RKO (cell line): Measurements from ENCODE around the gene CENPT.
"Not testable (repeated sequence)": the region's sequence is repeated elsewhere in the genome, so short reads cannot be mapped to it uniquely, and the experiment has no call there.

Experiments
- DNase-seq: peaks from one replicate; pipeline ENCODE4 v3.0.0-alpha.2; 2016; ENCODE audit warnings: low spot score

The CENPT gene

DNA sequence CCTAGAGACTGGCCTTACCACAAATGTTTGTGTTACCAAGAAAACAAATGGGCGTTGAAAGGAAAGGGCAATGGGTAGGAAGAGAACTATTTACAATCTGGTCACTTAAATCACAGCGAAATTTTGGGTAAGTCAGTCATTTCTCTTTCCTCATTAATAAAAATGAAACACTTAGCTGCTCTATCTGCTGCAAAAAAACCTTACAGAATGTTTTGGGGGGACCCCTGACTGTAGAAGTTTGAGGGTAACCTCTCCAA, 1.5 kb downstream of the CENPT start:
- no peak for DNase-seq

DNA sequence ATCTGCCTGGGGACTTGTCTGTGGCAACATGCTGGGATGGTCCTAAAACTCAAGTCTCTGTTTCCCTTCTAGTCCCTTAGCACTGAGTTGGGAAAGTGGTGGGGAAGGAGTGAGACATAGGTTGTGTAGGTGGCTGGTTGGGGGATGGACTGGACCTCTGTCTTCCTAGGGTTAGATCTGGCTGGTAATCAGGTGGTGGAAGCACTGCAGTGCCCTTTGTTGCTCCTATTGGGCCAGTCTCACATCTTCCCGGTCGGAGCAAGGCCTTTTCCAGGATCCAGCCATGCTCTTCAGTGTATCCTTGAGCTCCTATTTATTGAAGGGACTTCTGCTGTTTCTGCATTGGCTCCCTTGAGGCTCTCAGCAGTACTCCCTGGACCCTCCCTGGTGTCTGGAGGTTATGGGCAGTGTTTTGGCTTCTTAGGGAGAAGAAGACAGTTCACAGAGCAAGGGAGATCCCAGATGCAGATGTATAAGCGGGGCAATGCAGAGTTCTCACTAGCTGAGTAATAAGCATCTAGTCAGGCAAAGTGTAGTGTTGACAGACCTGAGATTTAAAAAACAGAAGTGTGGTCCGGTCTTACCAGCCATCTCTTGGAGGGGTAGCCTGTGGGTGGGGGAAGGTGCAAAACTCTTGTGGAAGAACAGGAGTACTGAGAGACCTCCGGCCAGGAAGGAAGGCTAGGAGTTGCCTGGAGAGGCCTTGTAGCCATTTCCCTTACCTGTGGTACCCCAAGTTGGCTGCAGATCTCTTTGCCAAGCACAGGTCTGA, 2.0 kb downstream of the CENPT start:
- no peak for DNase-seq

DNA sequence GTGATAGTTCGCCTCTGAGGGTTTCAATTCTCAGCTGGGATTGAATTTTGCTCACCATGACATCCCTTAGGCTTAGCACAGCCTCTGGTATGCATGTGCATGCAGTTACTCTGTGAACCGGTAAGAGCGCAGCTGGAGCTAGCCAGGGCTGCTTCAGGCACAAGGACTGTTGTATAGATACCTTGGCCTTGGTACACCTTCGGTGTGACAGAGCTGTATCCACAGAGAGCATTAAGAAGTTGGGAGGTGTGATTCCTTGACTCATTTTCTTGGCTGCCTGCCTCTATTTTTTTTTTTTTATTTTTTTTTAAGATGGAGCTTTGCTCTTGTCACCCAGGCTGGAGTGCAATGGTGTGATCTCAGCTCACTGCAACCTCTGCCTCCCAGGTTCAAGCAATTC, 3.0 kb downstream of the CENPT start:
- DNase-seq = peak; percentile 33

DNA sequence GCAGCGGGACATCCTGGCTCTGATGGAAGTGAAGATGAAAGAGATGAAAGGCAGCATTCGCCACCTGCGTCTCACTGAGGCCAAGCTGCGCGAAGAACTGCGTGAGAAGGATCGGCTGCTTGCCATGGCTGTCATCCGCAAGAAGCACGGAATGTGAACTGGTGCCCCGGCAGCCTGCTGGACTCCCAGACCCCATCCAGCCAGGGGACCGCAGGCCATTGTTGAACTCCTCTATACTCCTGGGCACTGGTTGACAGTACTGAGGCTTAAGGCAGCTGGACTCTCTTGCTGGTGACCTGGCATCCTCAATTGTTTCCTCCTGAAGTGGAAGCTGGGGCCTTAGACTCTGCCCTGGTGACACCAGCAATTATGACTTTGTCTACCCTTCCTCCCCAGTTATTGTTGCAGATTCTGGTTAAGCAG, 4.1 kb downstream of the CENPT start:
- DNase-seq = no peak

DNA sequence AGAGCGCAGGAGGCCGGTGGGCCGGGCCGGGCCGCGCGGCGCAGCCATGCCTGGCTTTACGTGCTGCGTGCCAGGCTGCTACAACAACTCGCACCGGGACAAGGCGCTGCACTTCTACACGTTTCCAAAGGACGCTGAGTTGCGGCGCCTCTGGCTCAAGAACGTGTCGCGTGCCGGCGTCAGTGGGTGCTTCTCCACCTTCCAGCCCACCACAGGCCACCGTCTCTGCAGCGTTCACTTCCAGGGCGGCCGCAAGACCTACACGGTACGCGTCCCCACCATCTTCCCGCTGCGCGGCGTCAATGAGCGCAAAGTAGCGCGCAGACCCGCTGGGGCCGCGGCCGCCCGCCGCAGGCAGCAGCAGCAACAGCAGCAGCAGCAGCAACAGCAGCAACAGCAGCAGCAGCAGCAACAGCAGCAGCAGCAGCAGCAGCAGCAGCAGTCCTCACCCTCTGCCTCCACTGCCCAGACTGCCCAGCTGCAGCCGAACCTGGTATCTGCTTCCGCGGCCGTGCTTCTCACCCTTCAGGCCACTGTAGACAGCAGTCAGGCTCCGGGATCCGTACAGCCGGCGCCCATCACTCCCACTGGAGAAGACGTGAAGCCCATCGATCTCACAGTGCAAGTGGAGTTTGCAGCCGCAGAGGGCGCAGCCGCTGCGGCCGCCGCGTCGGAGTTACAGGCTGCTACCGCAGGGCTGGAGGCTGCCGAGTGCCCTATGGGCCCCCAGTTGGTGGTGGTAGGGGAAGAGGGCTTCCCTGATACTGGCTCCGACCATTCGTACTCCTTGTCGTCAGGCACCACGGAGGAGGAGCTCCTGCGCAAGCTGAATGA, 4.8 kb downstream of the CENPT start:
- peak; percentile 73 for DNase-seq

DNA sequence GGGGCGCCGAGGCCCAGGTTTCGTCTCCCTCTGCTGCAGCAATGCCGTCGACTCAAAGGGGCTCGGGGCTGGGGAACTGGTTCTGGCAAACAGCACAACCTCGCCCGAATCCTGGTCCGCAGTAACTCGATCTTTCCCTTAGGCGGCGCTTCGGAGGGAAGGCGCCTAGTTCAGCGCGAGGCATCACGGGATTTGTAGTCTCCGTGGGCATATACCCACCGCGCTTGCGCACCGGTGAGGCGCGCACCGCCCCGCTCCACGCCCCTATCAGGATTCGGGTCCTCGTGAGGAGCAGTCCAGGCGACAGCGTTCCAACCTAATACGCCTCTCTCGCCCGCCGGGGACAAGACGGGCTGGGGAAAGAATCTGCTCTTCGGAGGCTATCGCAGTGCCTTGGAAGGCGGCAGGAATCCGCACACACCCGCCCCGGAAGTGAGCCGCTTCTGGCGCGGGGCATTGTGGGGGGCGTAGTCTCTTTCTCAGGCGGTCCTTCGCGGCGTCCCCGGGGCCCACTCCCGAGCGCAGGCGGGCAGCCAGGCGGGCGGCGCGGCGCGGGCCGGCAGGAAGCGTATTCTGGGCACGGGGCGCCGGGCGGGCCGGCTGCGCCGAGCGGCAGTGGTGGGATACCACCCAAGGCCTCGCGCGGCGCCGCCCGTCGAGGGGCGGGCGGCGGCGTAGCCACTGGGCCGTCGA, 5.5 kb downstream of the CENPT start, which contains the start of gene THAP11:
Gene THAP11, plus strand, starts transcription at position 505 of the 693 bp plus-strand sequence. CDS start 235 bp downstream, outside the sequence.
- peak; percentile 95 for DNase-seq

DNA sequence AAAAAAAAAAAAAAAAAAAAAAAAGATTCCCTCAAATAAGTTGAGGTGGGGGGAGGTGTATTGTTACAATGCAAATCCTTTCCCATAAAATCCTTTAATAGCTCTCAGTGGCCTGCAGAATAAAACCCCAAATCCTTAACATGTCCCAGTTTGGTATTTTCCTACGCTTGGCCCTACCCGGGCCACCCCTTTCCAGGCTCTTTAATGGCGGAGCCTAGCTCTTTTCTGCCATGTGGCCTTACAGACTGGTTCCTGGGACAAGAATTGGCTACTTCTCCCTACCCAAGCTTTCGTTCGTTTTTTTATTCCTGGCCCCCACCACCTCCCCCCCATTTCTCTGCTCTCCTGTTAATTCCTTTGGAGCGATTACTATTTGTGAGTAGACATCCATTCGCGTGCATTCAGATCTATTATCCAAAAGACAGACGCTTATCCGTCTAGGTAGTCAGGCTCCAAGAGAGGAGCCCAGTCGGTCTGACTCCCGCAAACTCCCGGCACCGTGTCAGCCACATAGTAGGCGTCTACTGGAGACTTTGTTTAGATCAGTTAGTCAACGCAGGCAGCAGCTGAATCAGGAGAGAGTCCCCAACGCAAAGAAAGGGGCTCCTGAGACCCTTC, 6.2 kb downstream of the CENPT start:
- no peak for DNase-seq

DNA sequence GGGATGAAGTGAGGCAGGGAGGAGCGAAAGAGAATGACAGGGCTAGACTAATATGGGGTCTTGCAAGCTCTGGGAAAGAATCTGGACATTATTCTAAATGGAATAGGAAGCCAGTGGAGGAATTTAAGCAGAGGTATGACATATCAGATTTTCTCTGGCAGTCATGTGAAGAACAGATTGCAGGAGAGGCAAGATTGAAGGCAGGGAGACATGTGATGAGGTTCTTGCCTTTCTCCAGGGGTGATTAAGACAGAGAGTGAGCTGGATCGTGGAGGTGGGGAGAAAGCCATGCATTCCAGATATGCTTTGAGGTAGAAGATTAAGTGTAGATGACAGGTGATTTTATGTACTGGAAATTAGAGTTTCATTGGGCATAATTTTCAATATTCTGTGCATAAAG, 9.7 kb downstream of the CENPT start:
- DNase-seq = no peak

DNA sequence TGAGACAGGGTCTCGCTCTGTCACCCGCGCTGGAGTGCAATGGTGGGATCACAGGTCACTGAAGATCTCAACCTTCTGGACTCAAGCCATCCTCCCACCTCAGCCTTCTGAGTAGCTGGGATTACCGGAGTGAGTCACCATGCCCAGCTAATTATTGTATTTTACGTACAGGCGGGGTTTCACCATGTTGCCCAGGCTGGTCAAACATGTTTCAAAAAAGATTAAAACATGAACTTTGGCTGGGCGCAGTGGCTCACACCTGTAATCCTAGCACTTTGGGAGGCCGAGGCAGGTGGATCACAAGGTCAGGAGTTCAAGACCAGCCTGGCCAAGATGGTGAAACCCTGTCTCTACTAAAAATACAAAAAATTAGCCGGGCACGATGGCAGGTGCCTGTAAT, 10.3 kb downstream of the CENPT start:
- not testable (repeated sequence) for DNase-seq

DNA sequence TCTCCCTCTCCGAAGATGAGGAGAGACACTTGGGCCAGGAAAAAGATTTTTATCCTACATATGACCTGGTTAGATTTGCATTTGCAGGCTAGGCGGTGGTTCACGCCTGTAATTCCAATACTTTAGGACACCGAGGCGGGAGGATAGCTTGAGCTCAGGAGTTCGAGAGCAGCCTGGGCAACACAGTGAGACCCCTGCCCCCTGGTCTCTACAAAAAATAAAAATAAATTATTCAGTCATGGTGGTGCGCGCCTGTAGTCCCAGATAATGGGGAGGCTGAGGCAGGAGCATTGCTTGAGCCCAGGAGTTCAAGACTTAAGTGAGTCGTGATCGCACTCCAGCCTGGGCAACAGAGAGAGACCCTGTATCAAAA, 13.3 kb downstream of the CENPT start:
- no peak for DNase-seq

DNA sequence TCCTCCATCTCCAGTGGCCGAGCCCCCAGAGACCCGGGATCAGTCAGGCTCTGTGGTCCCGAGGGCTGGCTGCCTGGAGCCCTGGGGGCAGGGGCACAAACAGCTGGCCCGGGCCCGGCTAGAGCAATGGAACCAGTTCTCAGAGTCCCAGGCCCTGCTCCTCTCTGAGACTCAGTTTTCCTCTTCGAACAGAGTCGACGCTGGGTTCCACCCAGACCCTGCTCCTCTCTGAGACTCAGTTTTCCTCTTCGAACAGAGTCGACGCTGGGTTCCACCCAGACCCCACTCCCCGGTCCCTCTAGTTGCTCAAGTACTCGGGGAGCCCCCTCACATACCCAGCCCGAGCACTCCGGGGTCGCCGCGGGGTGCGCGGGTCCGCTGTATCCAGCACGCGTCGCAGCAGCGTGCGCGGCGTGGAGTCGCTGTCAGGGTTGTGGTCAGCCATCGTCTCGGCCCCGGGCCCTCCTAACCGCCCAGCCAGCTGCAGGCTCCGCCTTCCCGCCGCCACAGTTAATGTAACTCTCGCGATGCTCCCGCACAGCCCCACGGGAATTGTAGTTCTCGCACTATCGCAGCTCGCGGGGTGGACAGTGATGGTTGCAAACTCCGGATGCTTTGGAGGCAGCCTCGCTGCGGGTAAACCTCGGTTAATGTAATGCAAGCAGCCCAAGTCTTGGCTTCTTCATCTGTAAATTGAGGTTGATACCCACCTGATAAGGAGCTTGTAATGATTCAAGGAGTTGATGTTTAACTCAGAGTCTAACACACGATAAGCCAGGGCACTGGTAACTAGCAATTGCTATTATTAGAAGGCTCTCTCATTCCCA, 13.9 kb downstream of the CENPT start:
- peak; percentile 89 for DNase-seq

DNA sequence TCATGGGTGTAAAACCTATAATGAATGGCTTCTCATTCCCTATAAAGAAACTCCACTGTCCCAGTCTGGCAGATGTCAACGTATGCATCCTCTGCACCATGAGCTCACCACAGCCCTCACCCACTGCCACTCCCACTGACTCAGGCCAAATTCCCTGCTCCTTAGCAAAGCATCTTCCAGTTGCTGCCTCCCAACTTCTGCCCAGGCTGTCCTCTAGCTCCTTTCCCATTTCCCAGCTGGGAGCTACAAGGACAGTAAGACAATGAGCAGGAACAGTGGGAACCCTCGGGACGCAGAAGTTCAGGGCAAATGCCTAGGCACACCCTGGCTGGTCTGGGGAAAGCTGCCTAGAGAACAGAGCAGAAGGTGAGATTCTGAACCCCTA, 14.5 kb downstream of the CENPT start:
- DNase-seq = peak; percentile 85

DNA sequence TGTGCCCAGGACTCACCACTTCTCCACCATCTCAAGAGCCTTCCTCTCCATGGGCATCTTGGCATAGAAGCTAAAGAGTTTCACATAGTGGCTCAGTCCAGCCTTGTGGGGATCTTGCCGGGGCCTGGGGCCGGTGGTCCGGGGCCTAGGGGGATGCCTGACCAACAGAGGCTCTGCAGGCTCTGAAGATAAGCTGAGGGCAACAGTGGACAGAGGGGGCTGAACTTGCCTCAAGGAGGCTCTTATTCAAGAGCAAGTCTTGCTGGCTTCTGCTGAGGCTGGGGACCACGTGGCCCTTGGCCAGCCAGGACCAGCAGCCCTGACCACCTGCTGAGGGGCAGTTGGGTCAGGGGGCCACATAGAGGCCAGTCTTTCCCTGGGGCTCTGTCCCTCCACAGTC, 18.8 kb downstream of the CENPT start:
- no peak for DNase-seq

DNA sequence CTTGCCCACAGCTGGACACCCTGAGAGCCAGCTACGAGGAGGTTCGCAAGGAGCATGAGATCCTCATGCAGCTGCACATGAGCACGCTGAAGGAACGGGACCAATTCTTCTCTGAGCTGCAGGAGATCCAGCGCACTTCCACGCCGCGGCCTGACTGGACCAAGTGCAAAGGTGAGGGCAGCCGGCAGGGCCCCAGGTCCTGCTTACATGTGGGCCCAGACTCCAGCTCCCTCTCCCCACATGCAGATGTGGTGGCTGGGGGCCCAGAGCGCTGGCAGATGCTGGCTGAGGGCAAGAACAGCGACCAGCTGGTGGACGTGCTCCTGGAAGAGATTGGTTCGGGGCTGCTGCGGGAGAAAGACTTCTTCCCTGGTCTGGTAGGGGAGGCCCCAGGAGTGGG, 21.6 kb downstream of the CENPT start:
- no peak for DNase-seq

DNA sequence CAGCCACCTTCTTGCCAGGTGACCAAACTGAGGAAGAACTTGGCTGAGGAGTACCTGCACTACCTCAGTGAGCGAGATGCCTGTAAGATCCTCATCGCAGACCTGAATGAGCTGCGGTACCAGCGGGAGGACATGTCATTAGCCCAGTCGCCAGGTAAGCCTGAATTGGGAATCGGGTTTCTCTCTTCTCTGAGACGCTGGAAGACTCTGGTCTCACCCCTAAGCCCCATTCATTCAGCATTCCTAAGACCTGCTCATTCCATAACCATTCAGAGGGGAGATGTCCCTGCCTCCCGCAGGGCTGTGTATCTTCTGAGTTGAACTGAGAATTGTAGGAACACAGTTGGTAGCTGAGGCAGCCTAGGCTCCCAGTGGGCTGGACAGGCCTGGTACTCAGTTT, 22.4 kb downstream of the CENPT start:
- no peak for DNase-seq

DNA sequence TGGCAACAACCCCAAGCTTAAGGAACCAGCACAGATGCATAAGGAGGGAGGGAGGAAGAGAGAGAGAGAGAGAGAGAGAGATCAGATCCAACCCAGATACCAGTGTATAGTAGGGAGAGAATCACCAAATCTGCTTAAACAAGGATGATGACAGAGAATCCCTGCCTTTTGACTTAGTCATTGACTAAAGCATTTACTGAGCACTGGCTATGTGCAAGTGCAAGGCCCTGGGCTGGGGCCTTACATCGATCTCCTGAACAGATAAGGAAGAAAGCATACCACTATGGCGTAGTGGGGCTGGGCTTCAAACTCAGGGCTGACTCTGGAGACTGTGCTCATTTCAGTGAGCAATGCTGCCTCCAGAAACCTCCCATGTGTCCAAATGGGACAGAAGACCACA, 25.0 kb downstream of the CENPT start:
- no peak for DNase-seq

DNA sequence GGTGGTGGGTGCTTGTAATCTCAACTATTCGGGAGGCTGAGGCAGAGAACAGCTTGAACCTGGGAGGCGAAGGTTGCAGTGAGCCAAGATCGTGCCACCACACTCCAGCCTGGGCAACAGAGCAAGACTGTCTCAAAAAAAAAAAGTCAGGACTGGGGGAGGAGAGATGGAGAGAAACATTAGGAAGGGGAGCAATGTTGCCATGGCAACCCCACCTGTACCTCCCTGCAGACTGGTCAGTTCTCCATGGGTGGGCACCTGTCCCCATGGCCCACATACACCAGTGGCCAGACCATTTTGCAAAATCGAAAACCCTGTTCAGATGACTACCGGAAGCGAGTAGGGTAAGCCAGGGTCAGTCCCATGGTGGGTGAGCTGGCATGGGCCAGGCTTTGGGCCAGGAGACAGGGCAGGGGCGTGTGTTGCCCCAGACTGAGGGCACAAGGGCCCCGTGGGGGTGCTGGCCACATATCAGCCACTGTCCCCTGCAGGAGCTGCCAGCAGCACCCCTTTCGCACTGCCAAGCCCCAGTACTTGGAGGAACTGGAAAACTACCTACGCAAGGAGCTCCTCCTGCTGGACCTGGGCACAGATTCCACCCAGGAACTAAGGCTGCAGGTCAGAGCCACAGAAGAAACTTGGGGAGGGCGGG, 26.8 kb downstream of the CENPT start:
- no peak for DNase-seq

DNA sequence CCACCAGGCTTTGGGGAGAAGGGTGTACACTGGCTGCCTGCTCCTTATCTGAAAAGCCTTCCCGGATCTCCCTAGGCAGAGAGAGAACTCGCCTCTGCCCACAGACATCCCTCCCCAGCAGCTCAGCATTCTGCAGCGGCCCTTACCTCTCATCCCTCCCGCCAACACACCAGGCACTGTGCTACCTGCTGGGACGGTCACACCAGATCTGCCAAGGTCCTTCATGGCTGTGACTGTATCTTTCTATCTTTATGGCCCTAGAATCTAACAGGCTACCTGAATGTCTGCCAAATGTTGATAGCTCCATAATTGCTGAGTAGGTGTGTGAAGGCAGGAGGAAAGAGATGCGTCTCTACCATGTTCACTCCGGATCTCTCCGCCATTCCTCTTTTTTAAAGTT, 32.9 kb downstream of the CENPT start:
- DNase-seq = no peak

DNA sequence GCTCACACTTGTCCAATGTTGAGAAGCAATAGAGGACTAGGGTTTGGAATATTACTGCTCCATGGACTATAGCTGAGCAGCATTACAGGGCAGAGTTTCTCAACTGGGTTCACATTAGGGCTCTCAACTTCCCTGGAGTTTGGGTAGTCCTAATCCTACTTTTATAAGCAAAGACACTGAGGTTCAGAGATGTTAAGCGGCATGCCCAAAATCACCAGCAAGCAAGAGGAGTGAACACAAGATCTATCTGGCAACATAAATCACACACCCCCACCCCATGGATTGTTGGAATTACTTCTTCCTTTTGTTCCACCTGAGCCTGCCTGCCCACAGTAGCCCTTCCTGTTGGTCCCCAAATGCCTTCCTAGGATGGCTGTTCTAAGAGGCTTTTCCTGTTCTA, 35.6 kb downstream of the CENPT start:
- DNase-seq = no peak

DNA sequence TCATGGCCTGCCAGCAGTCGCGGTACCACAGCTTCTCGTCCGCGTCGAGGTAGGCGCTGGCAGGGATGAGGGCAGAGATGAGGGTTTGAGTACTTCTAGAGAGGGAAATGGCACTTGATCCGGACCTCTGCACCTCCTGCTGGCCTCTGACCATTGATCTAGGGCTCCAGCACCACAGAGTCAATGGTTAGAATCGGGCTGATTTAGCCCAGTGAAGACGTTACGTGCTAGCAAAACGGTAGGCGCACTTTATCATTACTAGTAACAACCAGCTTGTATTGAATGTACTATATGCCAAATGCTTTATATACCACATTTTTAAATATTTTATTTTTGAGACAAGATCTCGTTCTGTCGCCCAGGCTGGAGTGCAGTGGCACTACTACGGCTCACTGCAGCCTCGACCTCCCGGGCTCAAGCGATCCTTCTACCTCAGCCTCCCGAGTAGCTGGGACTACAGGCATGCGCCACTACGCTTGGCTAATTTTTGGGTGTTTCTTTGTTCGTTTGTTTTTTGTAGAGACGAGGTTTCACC, 40.3 kb downstream of the CENPT start:
- no peak for DNase-seq
